Stomach (tissue), 9 donors: ENCODE measurements around the gene GRB7. TPM values are rescaled to one million over a fixed set of nuclear protein-coding genes. Genes with fewer than 3 reads are reported as not detected.
A peak's percentile ranks its signal among the peaks of the same experiment; 100 is the strongest.

Experiments used
- DNase-seq, 2 donors: peaks; one replicate each; pipeline versions ENCODE4 v3.0.0 to v3.0.0-alpha.2; 2013 to 2019
- H3K27ac ChIP-seq, 5 donors: fragments of 200-600 bp in 4 of 5; sonication (generic) in 4 of 5; one replicate each; pipeline ENCODE4 v1.5.1; 2013 to 2019; ENCODE audit warnings: mild to moderate bottlenecking in 1 of 5, moderate library complexity in 1 of 5
- H3K27me3 ChIP-seq, 3 donors: fragments of 200-600 bp; sonication (generic); one replicate each; pipeline ENCODE4 v1.5.1; 2017 to 2019; ENCODE audit warnings: mixed run types in 1 of 3
- H3K36me3 ChIP-seq, 4 donors: fragments of 200-600 bp; sonication (generic); 1 replicate in 3 of 4; 2 replicates in 1 of 4; pipeline ENCODE4 v1.5.1; 2016 to 2019
- H3K4me1 ChIP-seq, 4 donors: fragments of 200-600 bp; sonication (generic); one replicate each; pipeline ENCODE4 v1.5.1; 2016 to 2019
- H3K4me3 ChIP-seq, 4 donors: fragments of 200-600 bp; sonication (generic) in 3 of 4; one replicate each; pipeline ENCODE4 v1.5.1; 2016 to 2019; ENCODE audit warnings: mild to moderate bottlenecking in 1 of 4
- H3K9me3 ChIP-seq, 4 donors: fragments of 200-600 bp; sonication (generic); one replicate each; pipeline ENCODE4 v1.5.1; 2016 to 2019
- EP300 ChIP-seq: sonication (generic); formaldehyde crosslinking; IDR thresholded peaks from one replicate; pipeline ENCODE4 v1.6.1; 2017; ENCODE audit warnings: antibody characterized with exemption
- POLR2A ChIP-seq, 4 donors: fragments of 450-650 bp; IDR thresholded peaks; one replicate each; pipeline ENCODE4 v1.6.1; 2016; ENCODE audit warnings: antibody characterized with exemption in 4 of 4, control low read depth in 2 of 4, mild to moderate bottlenecking in 1 of 4, moderate library complexity in 1 of 4
- POLR2AphosphoS5 ChIP-seq, 3 donors: sonication (generic); formaldehyde crosslinking; IDR thresholded peaks; one replicate each; pipeline ENCODE4 v1.6.1; 2016; ENCODE audit warnings: antibody characterized with exemption in 3 of 3
- WGBS, 5 donors: extraction: QIAGEN DNeasy Blood & Tissue Kit in 3 of 5; methylation state at CpG; one replicate each; pipeline versions ENCODE4 v1.1.5 to v1.1.7; 2013 to 2018; 5-methylcytosine and 5-hydroxymethylcytosine counted together
- intact Hi-C: fragments of 100-400 bp; cut with DNase I; formaldehyde crosslinking; loops from one replicate; pipeline ENCODE4 v1.15.1; 2023; ENCODE audit warnings: low total_unique reads
- polyA plus RNA-seq, 3 donors: library from polyadenylated mRNA; stranded (reverse); fragments of 200-250 nt; gene quantifications; one replicate each; pipeline ENCODE4 v1.2.3, GENCODE V29; 2013
- total RNA-seq, 5 donors: library from RNA; depleted of rRNA; stranded (reverse); fragments of >200 nt; gene quantifications; one replicate each; pipeline versions ENCODE4 v1.1.0 to v1.2.3, GENCODE V29; 2014 to 2016
- TF ChIP-seq, protein P1 (sequence below), 7 experiments: fragments of 450-650 bp in 4 of 7; fragments of 200-600 bp in 3 of 7; sonication (generic) in 3 of 7; IDR thresholded peaks; one replicate each; pipeline ENCODE4 v1.5.1; 2016 to 2019; ENCODE audit warnings: antibody characterized with exemption in 7 of 7, control low read depth in 2 of 7, mild to moderate bottlenecking in 1 of 7
- donor health status: healthy with polysubstance abuse.
- donor health status: Bipolar disorder and iron deficiency.
- donor health status: healthy.

Gene GRB7
- total and polyA plus RNA-seq, 8 donors, result 2.3 to 43.9 (median 23.0) TPM

DNA sequence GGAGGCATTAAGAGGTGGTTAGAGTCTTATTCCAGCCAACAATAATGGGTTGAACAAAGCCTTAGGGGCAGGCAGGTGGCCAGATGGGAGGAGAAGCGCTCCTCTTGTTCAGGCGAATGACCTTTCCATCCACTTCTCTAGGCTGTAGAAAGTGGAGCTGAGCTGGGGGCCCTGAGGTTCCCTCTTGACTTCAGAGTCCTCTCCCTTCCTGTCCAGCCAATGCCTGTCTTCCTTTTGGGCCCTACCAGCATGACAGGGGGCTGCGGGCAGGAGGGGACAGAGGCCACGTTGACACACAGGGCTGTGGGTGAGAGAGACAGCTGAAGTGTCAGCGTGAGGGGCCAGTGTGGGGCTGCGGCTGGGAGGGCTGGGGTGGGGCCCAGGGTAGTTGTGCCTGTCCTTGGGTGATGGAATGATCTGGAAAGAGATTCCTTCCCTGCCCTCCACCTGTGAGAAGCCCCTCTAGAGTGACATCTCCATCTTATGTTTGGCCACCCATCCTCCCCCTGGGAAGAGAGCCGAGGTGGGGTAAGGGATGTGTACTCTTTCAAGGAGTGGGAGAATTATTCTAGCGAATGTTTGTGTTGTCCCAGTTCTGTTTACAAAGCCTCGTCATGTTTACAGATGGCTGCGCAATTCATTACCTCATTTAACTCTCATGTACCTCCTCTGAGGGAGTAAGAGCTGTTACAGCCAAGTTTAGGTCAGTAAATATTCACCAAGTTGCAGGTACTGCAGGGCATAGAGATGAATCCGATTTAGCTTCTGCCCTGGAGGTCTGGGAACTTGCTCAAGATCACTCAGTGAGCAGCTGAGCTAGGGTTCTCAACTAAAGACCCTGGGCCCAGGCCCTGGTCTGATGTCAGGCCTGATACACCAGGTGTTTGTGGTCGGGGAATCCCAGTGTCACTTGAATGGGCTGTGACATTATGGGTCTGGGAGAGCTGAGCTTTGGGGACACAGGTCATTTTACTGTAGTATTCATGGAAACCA lies 34.5 kb upstream of the GRB7 start:
- Histone ChIP-seq H3K36me3 (peaks cover 8 to 17% (median 13%) of the 10 kb centered on the region in 4 donors), H3K9me3 (no peaks in the 10 kb centered on the region), H3K27ac (peak overlapping the region; percentile 85 to 95 (median 92)), H3K27me3 (peaks cover 0 to 20% (median 8%) of the 10 kb centered on the region in 3 donors), H3K4me3 (peak overlapping the region in 1 of 4 donors; percentile 5), H3K4me1 (peaks cover 58 to 87% (median 80%) of the 10 kb centered on the region in 4 donors)
- intact Hi-C loops, result no loop called here
- WGBS, 5 donors, result 36 to 50% (median 44%) methylated on average over 9 to 12 of the region's 12 CpGs
- no peak for DNase-seq
- TF ChIP-seq, protein P1, sequence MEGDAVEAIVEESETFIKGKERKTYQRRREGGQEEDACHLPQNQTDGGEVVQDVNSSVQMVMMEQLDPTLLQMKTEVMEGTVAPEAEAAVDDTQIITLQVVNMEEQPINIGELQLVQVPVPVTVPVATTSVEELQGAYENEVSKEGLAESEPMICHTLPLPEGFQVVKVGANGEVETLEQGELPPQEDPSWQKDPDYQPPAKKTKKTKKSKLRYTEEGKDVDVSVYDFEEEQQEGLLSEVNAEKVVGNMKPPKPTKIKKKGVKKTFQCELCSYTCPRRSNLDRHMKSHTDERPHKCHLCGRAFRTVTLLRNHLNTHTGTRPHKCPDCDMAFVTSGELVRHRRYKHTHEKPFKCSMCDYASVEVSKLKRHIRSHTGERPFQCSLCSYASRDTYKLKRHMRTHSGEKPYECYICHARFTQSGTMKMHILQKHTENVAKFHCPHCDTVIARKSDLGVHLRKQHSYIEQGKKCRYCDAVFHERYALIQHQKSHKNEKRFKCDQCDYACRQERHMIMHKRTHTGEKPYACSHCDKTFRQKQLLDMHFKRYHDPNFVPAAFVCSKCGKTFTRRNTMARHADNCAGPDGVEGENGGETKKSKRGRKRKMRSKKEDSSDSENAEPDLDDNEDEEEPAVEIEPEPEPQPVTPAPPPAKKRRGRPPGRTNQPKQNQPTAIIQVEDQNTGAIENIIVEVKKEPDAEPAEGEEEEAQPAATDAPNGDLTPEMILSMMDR (IDR thresholded peaks at IDR 0.05), result no peak
- TF ChIP-seq POLR2AphosphoS5 (IDR thresholded peaks at IDR 0.05), result peak in 1 of 3 donors; percentile 12

DNA sequence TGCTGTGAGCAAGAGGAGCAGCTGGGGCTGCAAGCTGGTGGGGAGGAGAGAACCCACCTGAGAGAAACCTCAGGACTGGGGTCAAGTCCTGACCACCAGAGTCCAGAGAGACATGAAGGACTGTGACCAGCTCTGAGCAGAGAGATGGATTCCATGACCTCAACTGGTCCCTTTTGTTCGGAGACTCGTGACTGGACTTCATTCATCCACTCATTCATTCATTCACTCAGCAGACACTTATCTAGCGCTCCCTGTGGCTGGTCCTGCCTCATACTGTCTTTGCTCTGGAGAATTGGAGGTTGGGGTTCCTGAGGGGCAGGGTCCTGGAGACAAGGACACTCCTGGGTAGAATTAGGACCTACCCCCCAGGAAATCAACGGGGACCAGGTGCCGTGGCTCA lies 33.8 kb upstream of the GRB7 start:
- H3K36me3 ChIP-seq, result peaks cover 14 to 24% (median 20%) of the 10 kb centered on the region in 4 donors
- intact Hi-C loops, result no loop called here
- DNase-seq, result no peak
- TF ChIP-seq POLR2AphosphoS5 (IDR thresholded peaks at IDR 0.05) (no peak), POLR2A (IDR thresholded peaks at IDR 0.05) (no peak)
- H3K27ac ChIP-seq, result peak overlapping the region; percentile 85 to 95 (median 92)
- H3K27me3 ChIP-seq, result peaks cover 0 to 20% (median 8%) of the 10 kb centered on the region in 3 donors
- H3K4me3 ChIP-seq, result no peak overlapping the region
- 66 to 88% (median 71%) methylated on average over 4 to 5 of the region's 5 CpGs for WGBS, 5 donors
- H3K4me1 ChIP-seq, result peaks cover 58 to 90% (median 79%) of the 10 kb centered on the region in 4 donors
- no peaks in the 10 kb centered on the region for H3K9me3 ChIP-seq

DNA sequence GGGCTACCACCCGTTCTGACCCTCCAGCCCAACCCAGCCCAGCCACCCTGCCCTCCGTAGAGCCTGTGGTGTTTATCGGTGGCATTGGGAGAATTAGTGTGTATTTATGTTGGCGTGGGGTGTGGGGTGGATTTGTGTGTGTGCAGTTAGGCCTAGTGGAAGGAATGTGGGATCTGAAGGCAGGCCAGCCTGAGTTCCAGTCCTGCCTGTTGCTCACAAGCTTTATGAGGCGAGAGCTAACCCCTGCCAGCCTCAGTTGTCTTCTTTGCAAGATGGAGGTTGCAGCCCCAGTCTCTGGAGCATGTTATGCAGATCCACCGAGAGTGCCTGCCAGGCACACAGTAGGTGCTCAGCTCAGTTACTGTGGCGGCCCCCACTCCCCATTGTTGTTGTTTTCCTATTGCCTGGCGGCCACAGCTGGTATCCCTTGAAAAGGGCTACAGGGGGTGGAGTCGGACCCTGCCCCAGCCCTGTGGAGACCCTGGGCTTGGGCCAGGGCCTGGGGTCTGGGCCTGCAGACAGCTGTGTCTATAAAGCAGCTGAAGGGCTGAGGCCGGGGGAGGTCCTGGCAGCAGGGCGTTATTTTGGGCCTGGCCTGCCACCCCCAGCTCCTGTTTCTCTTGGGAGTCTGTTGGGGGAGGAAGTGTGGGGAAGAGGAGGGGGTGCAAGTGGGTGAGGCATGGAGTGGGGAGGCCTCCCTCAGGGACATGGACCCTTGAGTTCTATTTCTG lies 32.8 kb upstream of the GRB7 start:
- Histone ChIP-seq H3K4me3 (peak overlapping the region in 1 of 4 donors; percentile 26), H3K27me3 (peaks cover 0 to 15% (median 5%) of the 10 kb centered on the region in 3 donors)
- intact Hi-C loops, result no loop called here

DNA sequence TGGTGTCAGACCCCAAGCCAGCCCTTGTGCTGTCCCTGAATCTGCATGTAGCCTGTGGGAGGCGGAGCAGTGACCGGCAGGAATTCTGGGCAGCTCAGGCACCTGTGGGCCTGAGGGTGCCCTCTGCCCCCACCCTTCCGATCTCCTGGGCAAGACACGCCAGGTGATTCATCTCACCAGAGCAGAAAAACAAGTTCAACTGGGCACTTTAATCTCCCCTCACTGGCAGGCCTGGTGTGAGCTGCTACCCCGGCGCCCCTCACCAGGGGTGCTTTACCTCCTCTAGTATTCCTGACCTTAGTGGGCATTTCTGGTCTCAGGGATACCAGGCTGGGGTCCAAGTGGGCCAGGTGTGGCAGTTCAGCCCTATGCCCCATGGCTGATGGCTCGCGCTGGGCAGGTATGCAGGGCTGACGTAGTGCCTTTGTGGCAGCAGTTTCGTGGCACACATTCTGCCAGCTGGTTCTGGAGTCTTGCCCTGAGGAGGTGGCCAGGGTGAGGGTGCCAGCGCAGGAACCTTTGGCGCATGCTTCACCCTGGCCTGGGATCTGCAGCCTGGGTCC lies 31.9 kb upstream of the GRB7 start:
- Histone ChIP-seq H3K4me3 (no peak overlapping the region), H3K4me1 (peaks cover 57 to 77% (median 67%) of the 10 kb centered on the region in 4 donors), H3K27ac (peak overlapping the region; percentile 85 to 95 (median 92)), H3K36me3 (peaks cover 19 to 44% (median 40%) of the 10 kb centered on the region in 4 donors), H3K9me3 (no peaks in the 10 kb centered on the region), H3K27me3 (peaks cover 0 to 6% (median 0%) of the 10 kb centered on the region in 3 donors)
- TF ChIP-seq, protein P1 (IDR thresholded peaks at IDR 0.05), result peak in 1 of 7 experiments; percentile 10
- TF ChIP-seq EP300 (no peak), POLR2AphosphoS5 (IDR thresholded peaks at IDR 0.05) (peak in 2 of 3 donors; percentile 57 to 82), POLR2A (IDR thresholded peaks at IDR 0.05) (no peak)
- intact Hi-C loops, result no loop called here
- 33 to 62% (median 43%) methylated on average over 6 to 12 of the region's 12 CpGs for WGBS, 5 donors
- DNase-seq, result peak; percentile 87 to 91

More for the DNA sequence above, 32.8 kb upstream of the GRB7 start:
- Histone ChIP-seq H3K9me3 (no peaks in the 10 kb centered on the region), H3K27ac (peak overlapping the region; percentile 85 to 95 (median 92)), H3K36me3 (peaks cover 19 to 35% (median 31%) of the 10 kb centered on the region in 4 donors), H3K4me1 (peaks cover 58 to 85% (median 72%) of the 10 kb centered on the region in 4 donors)
- 15 to 41% (median 27%) methylated on average over 8 to 11 of the region's 11 CpGs for WGBS, 5 donors
- DNase-seq, result peak; percentile 56 to 77
- TF ChIP-seq, protein P1 (IDR thresholded peaks at IDR 0.05), result peak in 5 of 7 experiments; percentile 7 to 71 (median 43)
- peak in 2 of 3 donors; percentile 35 to 71 for TF ChIP-seq POLR2AphosphoS5 (IDR thresholded peaks at IDR 0.05)
- no peak for TF ChIP-seq EP300
- TF ChIP-seq POLR2A (IDR thresholded peaks at IDR 0.05), result no peak
